22Rv1 (cell line): ENCODE data around the gene PDLIM5.

Experiments
- ZFX ChIP-seq: fragments of 450-650 bp; IDR thresholded peaks from 2 replicates; pipeline ENCODE4 v1.6.1; 2017; ENCODE audit warnings: antibody characterized with exemption, borderline replicate concordance
- TF ChIP-seq, protein P1 (sequence below): fragments of 450-650 bp; IDR thresholded peaks from 2 replicates; pipeline ENCODE4 v1.5.1; 2017; ENCODE audit warnings: mild to moderate bottlenecking

DNA sequence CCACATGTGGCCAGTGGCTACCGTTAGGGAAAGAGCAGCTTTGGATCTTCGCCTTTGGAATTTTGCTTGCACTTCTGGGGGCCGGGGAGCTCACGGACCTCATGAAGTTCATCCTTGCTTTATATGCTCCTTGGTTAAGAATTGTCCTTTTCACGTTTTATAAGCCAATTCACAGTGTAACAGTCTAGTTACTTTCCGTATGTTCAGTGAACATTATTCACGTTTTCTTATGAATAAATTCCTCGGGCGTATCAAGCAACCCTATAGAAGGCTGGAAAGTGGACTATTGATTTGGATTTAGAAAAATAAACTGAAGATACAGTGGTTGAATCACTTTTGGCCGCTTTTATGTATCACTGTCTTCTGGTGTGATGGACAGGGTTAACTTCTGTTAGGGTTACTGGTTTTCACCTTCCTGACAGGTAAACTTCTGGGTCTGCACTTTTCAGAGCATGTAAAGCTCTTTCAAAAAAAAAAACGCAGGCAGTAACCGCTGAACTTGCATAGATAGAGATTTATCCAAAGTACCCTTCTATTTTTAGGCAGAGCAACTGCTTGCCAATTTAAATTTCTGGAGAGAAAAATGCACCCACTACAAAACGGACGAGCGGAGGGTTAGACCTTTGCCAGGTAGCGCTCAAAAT is 569 bp upstream of the PDLIM5 start:
- TF ChIP-seq, protein P1, sequence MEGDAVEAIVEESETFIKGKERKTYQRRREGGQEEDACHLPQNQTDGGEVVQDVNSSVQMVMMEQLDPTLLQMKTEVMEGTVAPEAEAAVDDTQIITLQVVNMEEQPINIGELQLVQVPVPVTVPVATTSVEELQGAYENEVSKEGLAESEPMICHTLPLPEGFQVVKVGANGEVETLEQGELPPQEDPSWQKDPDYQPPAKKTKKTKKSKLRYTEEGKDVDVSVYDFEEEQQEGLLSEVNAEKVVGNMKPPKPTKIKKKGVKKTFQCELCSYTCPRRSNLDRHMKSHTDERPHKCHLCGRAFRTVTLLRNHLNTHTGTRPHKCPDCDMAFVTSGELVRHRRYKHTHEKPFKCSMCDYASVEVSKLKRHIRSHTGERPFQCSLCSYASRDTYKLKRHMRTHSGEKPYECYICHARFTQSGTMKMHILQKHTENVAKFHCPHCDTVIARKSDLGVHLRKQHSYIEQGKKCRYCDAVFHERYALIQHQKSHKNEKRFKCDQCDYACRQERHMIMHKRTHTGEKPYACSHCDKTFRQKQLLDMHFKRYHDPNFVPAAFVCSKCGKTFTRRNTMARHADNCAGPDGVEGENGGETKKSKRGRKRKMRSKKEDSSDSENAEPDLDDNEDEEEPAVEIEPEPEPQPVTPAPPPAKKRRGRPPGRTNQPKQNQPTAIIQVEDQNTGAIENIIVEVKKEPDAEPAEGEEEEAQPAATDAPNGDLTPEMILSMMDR = no peak
- TF ChIP-seq ZFX = no peak
